Measurements from ENCODE around the gene IGSF23.

Gene IGSF23

DNA sequence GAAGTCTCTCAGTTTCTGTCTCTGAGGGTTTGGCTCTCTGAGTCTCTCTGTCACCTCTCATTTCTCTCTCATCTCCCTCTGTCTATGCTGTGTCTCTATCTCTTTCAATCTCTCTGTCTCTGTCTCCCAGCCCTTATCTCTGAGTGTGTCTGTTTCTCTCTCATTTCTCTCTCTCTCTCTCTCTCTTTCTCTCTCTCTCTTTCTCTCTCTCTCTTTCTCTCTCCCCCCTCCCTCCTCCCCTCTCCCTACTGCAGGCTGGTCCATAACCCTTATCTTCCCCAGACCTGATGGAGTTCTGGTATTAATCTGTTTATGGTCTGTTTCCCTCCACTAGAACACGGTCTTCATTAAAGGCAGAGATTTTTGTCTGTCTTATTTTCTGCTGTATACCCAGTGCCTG, 29.0 kb downstream of the IGSF23 start:
- no peak for DNase-seq

DNA sequence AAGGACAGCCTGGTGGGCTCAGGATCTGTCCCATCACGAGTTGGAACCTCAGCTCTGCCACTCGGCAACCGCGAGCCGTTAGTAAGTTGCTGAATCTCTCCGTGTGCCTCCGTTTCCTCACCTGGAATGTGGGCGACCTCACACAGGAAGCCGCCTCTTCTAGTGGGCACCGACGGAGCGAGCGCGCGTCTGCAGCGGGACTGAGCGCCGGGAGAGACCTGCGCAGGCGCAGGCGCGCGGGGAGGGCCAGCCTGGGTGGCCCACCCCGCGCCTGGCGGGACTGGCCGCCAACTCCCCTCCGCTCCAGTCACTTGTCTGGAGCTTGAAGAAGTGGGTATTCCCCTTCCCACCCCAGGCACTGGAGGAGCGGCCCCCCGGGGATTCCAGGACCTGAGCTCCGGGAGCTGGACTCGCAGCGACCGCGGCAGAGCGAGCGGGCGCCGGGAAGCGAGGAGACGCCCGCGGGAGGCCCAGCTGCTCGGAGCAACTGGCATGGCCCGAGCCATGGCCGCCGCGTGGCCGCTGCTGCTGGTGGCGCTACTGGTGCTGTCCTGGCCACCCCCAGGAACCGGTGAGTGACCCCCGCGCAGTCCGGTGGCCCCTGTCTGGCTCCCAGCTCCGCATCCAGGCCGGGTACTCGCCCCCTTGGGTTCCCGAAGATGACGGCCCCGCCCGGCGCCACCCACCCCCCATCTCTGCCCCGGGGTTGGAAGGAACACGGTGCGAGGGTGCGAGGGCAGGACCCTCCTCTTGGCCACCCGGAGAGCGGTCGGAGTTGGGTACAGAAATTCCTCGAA, 30.4 kb downstream of the IGSF23 start, which contains the start of gene PVR:
PVR (plus strand) TSS at position 306 of the 797 bp plus-strand sequence; CDS start at position 493, 187 bp downstream.
- peak; percentile 7 for DNase-seq

DNA sequence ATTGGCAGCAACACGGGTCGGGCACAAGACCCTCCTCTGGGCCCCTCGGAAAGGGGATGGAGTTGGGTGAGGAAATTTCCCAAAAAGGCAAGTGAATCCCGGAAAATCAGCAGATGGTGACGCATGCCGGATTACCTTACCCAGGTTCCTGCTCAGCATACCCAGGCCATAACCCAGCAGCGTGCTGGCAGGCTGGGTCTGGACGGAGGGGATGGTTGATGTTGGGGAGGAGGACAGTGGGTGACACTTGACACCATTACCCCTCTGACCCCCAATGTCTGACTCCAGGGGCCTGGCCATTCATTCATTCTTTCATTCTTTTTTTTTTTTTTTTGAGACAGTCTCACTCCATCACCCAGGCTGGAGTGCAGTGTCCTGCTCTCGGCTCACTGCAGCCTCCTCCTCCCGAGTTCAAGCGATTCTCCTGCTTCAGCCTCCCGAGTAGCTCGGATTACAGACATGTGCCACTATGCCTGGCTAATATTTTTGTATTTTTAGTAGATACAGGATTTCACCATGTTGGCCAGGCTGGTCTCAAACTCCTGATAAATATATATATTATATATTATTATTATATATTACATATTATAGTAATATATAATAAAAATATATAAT, 31.1 kb downstream of the IGSF23 start:
- no peak for DNase-seq

DNA sequence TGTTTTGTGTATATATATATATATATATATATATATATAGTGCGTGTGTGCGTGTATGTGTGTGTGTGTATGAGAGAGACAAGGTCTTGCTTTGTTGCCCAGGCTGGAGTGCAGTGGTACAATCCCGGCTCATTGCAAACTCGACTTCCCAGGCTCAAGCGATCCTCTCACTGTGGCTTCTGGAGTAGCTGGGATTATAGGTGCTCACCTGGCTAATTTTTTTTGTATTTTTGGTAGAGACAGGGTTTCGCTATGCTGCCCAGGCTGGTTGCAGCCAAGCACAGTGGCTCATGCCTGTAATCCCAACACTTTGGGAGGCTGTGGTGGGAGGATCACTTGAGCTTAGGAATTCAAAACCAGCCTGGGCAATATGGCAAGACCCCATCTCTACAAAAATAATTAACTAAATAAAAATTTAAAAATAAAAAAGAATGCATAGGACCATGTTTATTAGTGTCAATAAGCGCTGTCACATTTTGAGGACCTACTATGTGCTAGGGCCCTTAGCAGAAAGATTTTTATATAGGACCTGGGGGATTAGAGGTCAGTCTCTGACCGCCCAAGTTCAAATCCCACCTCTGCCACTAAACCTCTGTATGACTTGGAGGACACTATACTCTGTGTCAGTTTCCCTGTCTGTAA, 32.2 kb downstream of the IGSF23 start:
- no peak for DNase-seq

DNA sequence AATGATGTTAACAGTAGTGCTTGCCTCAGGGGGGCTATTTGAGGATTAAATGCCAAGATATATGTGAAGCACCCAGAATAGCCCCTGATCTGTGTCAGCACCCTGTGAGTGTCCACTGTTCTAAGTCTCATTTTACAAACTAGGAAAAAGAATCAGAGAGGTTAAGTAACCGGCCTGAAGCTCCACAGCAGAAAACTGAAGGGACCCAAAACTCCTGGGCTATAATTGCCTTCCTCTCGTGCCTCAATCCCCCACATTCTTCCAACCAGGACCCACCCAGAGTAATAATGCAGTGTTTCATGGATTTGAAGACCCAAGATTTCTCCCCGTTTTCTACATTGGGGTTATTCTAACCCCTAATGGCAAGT, 32.7 kb downstream of the IGSF23 start:
- no peak for DNase-seq

DNA sequence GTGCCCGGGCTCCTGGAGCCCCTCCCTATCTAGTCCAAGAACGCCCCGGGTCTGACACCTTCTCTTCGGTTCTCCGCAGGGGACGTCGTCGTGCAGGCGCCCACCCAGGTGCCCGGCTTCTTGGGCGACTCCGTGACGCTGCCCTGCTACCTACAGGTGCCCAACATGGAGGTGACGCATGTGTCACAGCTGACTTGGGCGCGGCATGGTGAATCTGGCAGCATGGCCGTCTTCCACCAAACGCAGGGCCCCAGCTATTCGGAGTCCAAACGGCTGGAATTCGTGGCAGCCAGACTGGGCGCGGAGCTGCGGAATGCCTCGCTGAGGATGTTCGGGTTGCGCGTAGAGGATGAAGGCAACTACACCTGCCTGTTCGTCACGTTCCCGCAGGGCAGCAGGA, 33.8 kb downstream of the IGSF23 start:
- DNase-seq: no peak

DNA sequence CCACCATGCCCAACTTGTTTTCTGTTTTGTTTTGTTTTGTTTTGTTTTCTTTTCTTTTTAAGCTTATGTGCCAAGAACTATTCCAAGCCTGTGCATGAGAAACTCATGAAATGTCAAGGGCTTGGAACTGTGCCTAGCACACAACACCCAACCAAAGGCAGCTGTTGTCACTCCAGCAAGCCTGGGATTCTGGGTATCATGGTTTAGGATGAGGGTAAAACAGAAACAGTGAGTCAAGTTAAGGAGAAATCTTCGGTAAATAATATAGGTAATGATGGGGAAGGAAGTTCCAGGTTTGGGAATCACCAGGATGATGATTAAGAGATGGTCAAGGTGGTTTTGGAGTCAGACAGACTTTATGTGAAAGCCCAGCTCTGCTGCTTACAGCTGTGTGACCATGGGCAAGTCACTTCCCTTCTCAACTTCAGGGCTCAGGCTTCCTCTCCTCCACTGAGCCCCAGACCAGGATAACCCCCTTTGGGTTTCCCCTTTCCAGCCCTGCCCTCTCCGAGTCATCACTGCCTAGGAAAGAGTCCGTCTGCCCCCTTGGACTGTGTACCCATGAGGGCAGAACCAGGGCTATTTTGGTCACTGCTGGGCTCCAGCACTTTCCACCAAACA, 35.4 kb downstream of the IGSF23 start:
- no peak for DNase-seq

DNA sequence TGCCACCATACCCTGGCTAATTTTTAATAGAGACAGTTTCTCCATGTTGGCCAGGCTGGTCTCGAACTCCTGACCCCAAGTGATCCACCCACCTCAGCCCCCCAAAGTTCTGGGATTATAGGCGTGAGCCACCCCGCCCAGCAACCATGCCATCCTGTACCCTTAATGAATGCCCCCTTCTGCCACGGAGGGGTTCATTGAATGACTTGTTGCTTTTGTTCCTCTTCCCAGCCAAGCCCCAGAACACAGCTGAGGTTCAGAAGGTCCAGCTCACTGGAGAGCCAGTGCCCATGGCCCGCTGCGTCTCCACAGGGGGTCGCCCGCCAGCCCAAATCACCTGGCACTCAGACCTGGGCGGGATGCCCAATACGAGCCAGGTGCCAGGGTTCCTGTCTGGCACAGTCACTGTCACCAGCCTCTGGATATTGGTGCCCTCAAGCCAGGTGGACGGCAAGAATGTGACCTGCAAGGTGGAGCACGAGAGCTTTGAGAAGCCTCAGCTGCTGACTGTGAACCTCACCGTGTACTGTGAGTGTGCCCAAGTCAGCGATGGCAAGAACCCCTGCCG, 36.3 kb downstream of the IGSF23 start:
- DNase-seq: no peak

DNA sequence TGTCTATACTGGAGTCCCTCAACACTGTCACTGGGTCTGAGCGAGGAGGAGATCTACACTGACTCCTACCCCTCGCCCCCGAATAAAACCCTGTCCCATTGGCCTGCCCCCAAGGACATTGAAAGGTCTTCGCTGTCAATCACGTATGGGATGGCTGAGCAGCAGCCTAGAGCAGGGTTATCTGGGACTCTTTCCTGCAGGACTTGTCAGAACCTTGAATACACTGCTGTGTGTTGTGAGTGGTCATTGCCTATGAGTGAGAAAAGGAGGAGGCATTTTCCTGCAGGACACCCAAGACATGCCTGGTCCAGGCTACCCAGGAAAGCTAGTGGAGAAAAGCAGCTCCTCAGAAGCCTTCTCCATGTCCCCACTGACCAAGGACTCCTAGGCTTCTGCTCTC, 40.0 kb downstream of the IGSF23 start:
- no peak for DNase-seq

DNA sequence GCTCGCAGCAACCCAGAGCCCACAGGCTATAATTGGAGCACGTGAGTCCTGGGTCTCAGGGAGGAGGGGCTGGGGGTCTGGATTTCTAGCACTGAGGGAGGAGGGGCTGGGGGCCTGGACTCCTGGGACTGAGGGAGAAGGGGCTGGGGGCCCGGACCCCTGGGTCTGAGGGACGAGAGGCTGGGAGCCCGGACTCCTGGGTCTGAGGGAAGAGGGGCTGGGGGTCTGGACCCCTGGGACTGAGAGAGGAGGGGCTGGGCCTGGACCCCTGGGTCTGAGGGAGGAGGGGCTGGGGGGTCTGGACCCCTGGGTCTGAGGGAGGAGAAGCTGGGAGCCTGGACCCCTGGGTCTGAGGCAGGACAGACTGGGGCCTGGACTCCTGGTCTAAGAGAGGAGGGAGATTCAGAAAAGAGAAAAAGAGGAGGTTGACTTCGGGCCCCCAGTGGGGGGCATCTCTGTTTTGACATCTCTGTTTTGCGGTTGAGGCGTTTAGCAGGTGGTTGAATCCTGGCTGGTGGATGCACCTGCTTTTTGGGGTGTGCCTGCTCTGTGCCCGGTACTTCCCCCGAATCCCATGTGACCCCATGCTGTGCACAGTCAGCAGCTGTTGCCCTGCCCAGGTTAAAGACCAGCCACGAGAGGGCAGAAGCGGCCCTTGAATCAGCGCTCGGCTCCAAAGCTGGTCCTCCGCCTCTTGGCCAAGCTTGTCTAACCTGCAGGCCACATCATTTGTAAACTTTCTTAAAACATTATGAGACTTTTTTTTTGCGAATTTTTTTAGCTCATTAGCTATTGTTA, 40.8 kb downstream of the IGSF23 start:
- DNase-seq: peak; percentile 80

DNA sequence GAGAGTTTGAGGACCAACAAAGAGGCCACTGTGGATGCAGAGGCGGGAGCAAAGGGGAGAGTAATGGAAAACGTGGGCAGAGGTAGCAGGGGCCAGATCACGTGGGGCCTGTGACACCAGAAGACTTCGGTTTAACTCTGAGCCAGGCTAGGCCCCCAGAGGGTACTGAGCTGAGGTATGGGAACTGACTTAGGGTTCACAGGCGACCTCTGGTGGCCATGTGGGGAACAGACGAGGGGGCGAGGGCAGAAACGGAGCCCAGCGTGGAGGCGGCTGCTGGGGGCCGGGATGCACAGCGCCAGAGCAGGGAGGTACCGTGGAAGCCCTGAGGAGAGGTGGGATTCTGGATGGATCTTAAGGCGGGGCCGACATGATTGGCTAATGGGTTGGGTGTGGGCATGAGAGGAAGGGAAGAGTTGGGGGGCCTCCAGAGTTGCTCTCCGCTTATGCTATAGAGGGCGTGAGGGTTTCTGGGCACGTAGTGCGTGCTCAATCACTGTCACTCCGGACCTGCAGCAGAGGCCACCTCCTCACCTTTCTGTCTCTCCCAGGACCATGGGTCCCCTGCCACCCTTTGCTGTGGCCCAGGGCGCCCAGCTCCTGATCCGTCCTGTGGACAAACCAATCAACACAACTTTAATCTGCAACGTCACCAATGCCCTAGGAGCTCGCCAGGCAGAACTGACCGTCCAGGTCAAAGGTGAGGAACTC, 44.0 kb downstream of the IGSF23 start:
- peak; percentile 63 for DNase-seq

DNA sequence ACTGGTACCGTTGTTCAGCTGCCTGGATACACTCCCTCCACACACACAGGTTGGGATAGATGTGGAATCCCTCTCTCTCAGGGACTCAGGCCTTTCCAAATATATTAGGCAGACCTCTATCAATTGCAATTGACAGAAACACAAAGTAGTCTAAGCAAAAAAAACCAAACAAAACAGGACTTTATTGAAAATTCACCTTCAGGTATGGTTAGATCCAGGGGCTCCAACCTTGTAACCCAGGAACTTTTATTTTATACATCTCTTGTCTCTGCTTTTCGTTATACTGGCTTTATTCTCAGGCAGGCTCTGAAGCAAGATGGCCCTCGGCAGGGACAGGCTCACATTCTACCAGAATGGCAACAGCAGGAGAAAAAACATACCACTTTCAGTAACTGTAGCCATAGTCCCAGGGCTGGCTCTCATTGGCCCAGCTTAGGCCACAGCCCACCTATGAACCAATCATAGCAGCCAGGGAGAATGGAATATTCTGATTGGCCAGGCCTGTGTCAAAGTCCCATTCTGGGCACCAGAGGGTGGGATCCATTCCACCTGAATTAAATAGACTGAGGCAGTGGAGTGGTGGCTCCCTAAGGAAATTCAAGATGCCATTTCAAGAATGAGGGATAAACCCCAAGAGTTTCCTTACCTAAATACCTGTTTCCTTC, 44.8 kb downstream of the IGSF23 start:
- DNase-seq: no peak

DNA sequence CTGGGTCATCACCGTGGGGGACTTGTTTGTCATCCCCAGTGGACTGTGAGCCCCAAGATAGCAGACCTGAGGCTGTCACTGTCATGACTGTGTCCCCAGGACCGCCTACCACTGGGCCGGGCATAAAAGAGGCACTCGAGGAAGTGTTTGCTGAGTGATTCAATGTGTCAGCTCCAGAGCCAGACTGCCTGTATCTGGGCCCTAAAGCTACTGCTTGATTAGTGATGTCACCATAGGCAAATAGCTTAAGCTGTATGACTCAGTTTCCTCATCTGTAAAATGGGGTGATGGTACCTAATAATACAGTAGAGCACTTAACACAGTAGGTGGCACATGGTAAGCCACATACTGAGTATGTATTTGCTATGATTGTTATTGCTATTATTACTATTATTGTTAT, 46.7 kb downstream of the IGSF23 start:
- no peak for DNase-seq

DNA sequence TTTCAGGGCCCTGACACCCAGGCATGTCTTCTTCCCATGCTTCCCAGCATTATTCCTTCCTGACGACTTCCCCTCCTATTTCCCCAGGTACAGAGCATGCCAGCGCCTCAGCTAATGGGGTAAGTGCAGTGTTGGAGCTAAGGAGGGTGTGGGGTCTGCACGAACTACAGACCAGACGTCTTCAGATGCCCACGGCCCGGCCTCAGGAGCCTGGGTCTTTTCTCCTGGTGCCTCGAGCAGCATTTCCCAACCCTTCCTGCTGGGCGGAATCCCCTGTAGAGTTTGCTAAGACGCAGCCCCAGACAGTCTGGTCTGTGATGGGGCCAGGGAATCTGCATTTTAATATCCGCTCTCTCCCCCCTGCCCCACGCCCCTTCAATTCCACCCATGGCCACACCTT, 47.8 kb downstream of the IGSF23 start:
- no peak for DNase-seq

DNA sequence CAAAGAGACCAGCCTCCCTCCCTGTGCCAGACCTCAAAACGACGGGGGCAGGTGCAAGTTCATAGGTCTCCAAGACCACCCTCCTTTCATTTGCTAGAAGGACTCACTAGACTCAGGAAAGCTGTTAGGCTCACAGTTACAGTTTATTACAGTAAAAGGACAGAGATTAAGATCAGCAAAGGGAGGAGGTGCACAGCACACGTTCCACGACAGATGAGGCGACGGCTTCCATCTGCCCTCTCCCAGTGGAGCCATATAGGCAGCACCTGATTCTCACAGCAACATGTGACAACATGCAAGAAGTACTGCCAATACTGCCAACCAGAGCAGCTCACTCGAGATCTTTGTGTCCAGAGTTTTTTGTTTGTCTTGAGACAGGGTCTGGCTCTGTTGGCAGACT, 48.5 kb downstream of the IGSF23 start:
- DNase-seq: no peak

DNA sequence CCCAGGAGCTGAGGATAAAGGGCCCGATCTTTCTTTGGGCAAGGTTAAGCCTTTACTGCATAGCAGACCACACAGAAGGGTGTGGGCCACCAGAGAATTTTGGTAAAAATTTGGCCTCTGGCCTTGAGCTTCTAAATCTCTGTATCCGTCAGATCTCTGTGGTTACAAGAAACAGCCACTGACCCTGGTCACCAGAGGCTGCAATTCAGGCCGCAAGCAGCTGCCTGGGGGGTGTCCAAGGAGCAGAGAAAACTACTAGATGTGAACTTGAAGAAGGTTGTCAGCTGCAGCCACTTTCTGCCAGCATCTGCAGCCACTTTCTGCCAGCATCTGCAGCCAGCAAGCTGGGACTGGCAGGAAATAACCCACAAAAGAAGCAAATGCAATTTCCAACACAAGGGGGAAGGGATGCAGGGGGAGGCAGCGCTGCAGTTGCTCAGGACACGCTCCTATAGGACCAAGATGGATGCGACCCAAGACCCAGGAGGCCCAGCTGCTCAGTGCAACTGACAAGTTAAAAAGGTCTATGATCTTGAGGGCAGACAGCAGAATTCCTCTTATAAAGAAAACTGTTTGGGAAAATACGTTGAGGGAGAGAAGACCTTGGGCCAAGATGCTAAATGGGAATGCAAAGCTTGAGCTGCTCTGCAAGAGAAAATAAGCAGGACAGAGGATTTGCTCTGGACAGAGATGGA, 49.5 kb downstream of the IGSF23 start:
- DNase-seq: no peak

DNA sequence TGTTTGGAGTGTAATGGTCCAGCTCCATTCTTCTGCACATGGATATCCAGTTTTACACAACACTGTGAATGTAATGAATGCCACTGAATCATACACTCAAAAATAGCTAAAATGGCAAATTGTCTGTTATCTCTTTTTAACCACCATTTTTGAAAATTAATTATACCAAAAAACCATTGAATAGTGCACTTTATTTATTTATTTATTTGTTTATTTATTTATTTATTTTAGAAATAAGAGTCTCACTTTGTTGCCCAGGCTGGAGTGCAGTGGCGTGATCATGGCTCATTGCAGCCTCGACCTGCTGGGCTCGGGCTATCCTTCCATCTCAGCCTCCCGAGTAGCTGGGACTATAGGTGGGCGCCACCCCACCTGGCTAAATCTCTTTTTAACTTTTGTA, 50.6 kb downstream of the IGSF23 start:
- DNase-seq: no peak

DNA sequence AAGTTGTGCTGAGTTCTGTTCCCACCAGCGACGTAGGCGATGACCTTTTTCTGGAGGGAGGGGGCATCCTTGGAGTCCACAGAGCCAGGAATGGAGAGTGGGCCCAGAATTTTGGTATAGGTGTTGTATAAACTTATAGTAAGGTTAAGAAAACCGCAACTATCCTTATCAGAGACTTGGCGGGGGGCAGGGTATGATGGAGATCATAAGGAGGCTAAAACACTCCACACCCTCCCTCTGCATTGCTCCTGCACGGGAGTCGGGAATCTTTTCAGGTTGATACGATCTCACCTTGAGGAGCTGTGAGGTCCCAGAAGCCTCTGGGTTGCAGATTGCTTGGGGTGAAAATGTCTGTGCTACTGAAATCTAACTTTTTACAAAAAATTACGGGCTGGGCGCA, 51.6 kb downstream of the IGSF23 start:
- DNase-seq: no peak

DNA sequence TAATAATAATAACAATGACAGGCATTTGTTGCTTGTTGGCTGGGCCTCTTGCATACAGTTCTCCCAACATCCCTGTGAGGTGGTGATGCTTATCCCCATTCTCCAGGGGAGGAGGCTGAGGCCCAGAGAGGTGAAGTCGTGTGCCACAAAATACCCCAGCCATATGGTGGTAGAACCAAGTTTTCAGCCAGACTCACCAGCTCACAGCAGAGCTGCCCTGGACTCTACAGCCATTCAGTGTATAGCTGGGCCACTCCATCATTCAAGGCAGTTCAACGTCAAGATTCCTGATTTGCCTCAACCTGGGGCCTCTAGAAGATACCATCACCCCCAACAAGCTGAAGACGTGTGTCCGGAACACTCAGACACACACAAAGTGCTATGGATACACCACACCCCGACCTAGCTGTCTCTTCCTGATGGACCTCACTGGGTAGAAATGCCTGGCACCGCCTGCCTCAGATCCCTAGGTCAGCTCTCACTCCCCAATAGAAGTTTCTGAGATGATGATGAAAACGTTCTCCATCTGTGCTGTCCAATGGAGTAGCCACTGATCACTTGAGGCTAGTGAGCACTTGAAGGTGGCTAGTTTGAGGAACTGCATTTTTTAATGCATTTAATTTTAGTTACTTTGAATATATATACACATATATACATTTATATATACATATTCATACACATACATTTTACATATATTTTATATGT, 53.6 kb downstream of the IGSF23 start:
- no peak for DNase-seq

Measured in CD4-positive, alpha-beta T cell treated with Interleukin-10 for 1 hour (primary cell).